ENCODE data around the gene ZNF892.

The ZNF892 gene

GRCh38 chr2:95203911-95204310, 3.4 kb upstream of the ZNF892 start:
- POLR2A ChIA-PET: no interaction called here
- no peaks in the 10 kb centered on the region for H3K4me1 ChIP-seq (ENCODE audit: control insufficient read depth, insufficient read depth, low read length)
- H3K4me3 ChIP-seq (ENCODE audit: low read depth, low read length): no peak overlapping the region
- CTCF ChIA-PET: no interaction called here
- H3K9me3 ChIP-seq (ENCODE audit: control insufficient read depth, insufficient read depth, low read depth, low read length): no peaks in the 10 kb centered on the region
- TF ChIP-seq ZNF777 (tag by site-specific recombination; IDR thresholded peaks at IDR 0.05; ENCODE audit: borderline replicate concordance) (no peak), ZNF394 (tag by site-specific recombination; IDR thresholded peaks at IDR 0.05; ENCODE audit: borderline replicate concordance) (no peak), ZNF239 (tag by site-specific recombination; IDR thresholded peaks at IDR 0.05) (no peak), ZNF707 (tag by site-specific recombination; IDR thresholded peaks at IDR 0.05) (no peak), ZNF19 (tag by site-specific recombination; IDR thresholded peaks at IDR 0.05; ENCODE audit: low read depth) (no peak), ZNF221 (tag by site-specific recombination; IDR thresholded peaks at IDR 0.05; ENCODE audit: borderline replicate concordance) (no peak), ZNF660 (tag by site-specific recombination; IDR thresholded peaks at IDR 0.05) (no peak), ZNF416 (tag by site-specific recombination; IDR thresholded peaks at IDR 0.05) (no peak), IKZF3 (tag by site-specific recombination; IDR thresholded peaks at IDR 0.05) (no peak), ZNF280C (tag by site-specific recombination; IDR thresholded peaks at IDR 0.05) (no peak), ZNF530 (tag by site-specific recombination; IDR thresholded peaks at IDR 0.05; ENCODE audit: low read depth) (no peak), ZNF266 (tag by site-specific recombination; IDR thresholded peaks at IDR 0.05; ENCODE audit: low read depth) (no peak), ZNF48 (tag by site-specific recombination; IDR thresholded peaks at IDR 0.05) (no peak), ZNF549 (tag by site-specific recombination; IDR thresholded peaks at IDR 0.05) (no peak), ZNF529 (tag by site-specific recombination; IDR thresholded peaks at IDR 0.05; ENCODE audit: insufficient replicate concordance) (no peak), REPIN1 (tag by site-specific recombination; IDR thresholded peaks at IDR 0.05; ENCODE audit: low read depth) (no peak)
- H3K36me3 ChIP-seq (ENCODE audit: control insufficient read depth in 2 of 2, insufficient read depth in 1 of 2, low read length in 2 of 2): peaks cover 0 to 6% of the 10 kb centered on the region in 2 experiments; a peak in 1 of 3 replicates
- H3K27ac ChIP-seq (ENCODE audit: extremely low read depth, low read depth, low read length): no peak overlapping the region

- Histone ChIP-seq H3K4me3 (ENCODE audit: low read depth, low read length) (no peak overlapping the region), H3K9me3 (ENCODE audit: control insufficient read depth, insufficient read depth, low read depth, low read length) (no peaks in the 10 kb centered on the region), H3K4me1 (ENCODE audit: control insufficient read depth, insufficient read depth, low read length) (no peaks in the 10 kb centered on the region), H3K36me3 (ENCODE audit: control insufficient read depth in 2 of 2, insufficient read depth in 1 of 2, low read length in 2 of 2) (peaks cover 0 to 11% of the 10 kb centered on the region in 2 experiments; a peak in 1 of 3 replicates), H3K27ac (ENCODE audit: extremely low read depth, low read depth, low read length) (no peak overlapping the region)
- POLR2A ChIA-PET: no interaction called here
- no peak for TF ChIP-seq ZNF18 (tag by site-specific recombination; IDR thresholded peaks at IDR 0.05)
- no peak for TF ChIP-seq ZNF280C (tag by site-specific recombination; IDR thresholded peaks at IDR 0.05)
- TF ChIP-seq ZSCAN5A (tag by site-specific recombination; IDR thresholded peaks at IDR 0.05): no peak
- TF ChIP-seq ZIC2 (tag by site-specific recombination; IDR thresholded peaks at IDR 0.05): no peak
- TF ChIP-seq ZNF214 (tag by site-specific recombination; IDR thresholded peaks at IDR 0.05; ENCODE audit: borderline replicate concordance): no peak
- TF ChIP-seq ZFP3 (tag by site-specific recombination; IDR thresholded peaks at IDR 0.05; ENCODE audit: low read depth): no peak
- no peak for TF ChIP-seq ZSCAN23 (tag by site-specific recombination; IDR thresholded peaks at IDR 0.05)
- no peak for TF ChIP-seq ZNF555 (tag by site-specific recombination; conservative IDR thresholded peaks at IDR 0.05)
- CTCF ChIA-PET: no interaction called here
Measured at GRCh38 chr2:95204396-95204795, 2.9 kb upstream of the ZNF892 start.
